H1 (cell line): ENCODE results near the gene ASB11. TPM values are rescaled to one million over a fixed set of nuclear protein-coding genes. Genes with fewer than 3 reads are reported as not detected.

Experiments
- CTCF ChIA-PET: fragments of 300-600 bp; sonication (Branson Sonifier 250); formaldehyde crosslinking; loops from one replicate; lab custom pipeline; 2021; ENCODE audit not compliant: partially characterized antibody; lab: Charles Lee
- POLR2A ChIA-PET: fragments of 300-600 bp; sonication (Branson Sonifier 250); formaldehyde crosslinking; loops from one replicate; lab custom pipeline; 2021; ENCODE audit warnings: inconsistent platforms; ENCODE audit not compliant: partially characterized antibody; lab: Charles Lee
- DNase-seq, 2 experiments: peaks; one replicate each; pipeline versions ENCODE4 v3.0.0 to v3.0.0-alpha.2; 2010 to 2022; ENCODE audit warnings: low spot score in 2 of 2, low read depth in 1 of 2, mixed read lengths in 1 of 2
- FAIRE-seq: peaks from 2 replicates; lab custom pipeline; 2011; peaks lifted over from hg19 to GRCh38; lab: Jason Lieb, UNC
- H2AFZ ChIP-seq: 2 replicates; pipeline ENCODE4 v1.8.1; 2012; ENCODE audit warnings: low read length, inconsistent platforms
- H2AK5ac ChIP-seq: 2 replicates; pipeline ENCODE4 v1.6.1; 2013; ENCODE audit warnings: low read depth, low read length
- H2BK120ac ChIP-seq: replicated peaks from 2 replicates; pipeline ENCODE3; 2013; ENCODE audit warnings: low read depth, low read length, inconsistent platforms
- H2BK12ac ChIP-seq: 2 replicates; pipeline ENCODE4 v1.6.1; 2013; ENCODE audit warnings: low read depth, low read length
- H2BK15ac ChIP-seq: 2 replicates; pipeline ENCODE4 v1.6.1; 2013; ENCODE audit warnings: low read length
- H2BK20ac ChIP-seq: 2 replicates; pipeline ENCODE4 v1.6.1; 2013; ENCODE audit warnings: low read length
- H2BK5ac ChIP-seq: 2 replicates; pipeline ENCODE4 v1.6.1; 2013; ENCODE audit warnings: low read depth, low read length
- H3K14ac ChIP-seq: 2 replicates; pipeline ENCODE4 v1.6.1; 2013; ENCODE audit warnings: inconsistent platforms; ENCODE audit not compliant: insufficient read length
- H3K18ac ChIP-seq: 2 replicates; pipeline ENCODE4 v1.6.1; 2013; ENCODE audit warnings: low read length; ENCODE audit errors: extremely low read depth
- H3K23ac ChIP-seq: 2 replicates; pipeline ENCODE4 v1.6.1; 2013; ENCODE audit warnings: inconsistent platforms; ENCODE audit not compliant: insufficient read length
- H3K23me2 ChIP-seq: 2 replicates; pipeline ENCODE4 v1.6.1; 2013; ENCODE audit warnings: low read depth, low read length
- H3K27ac ChIP-seq: 2 replicates; pipeline ENCODE4 v1.6.1; 2011; ENCODE audit warnings: low read depth, low read length, inconsistent platforms
- H3K27me3 ChIP-seq, 4 experiments: replicated peaks in 1 of 4; 1 replicate in 1 of 4; 2 replicates in 3 of 4; pipeline versions ENCODE4 v1.6.1 to v1.8.1; 2011 to 2013; ENCODE audit warnings: low read length in 3 of 4, mild to moderate bottlenecking in 3 of 4, inconsistent platforms in 2 of 4, mixed read lengths in 2 of 4, moderate library complexity in 1 of 4; ENCODE audit not compliant: control insufficient read depth in 3 of 4, insufficient read depth in 3 of 4; ENCODE audit errors: extremely low read depth in 1 of 4
- H3K36me3 ChIP-seq, 4 experiments: 2 replicates each; pipeline versions ENCODE4 v1.6.1 to v1.8.1; 2011 to 2013; ENCODE audit warnings: mild to moderate bottlenecking in 4 of 4, low read length in 3 of 4, moderate library complexity in 2 of 4, control low read depth in 1 of 4, inconsistent platforms in 1 of 4; ENCODE audit not compliant: insufficient read depth in 4 of 4, control insufficient read depth in 2 of 4
- H3K4ac ChIP-seq: replicated peaks from 2 replicates; pipeline ENCODE3; 2013; ENCODE audit warnings: low read length, low read depth, mixed read lengths, inconsistent platforms; ENCODE audit not compliant: insufficient read length
- H3K4me1 ChIP-seq, 4 experiments: replicated peaks in 1 of 4; 1 replicate in 1 of 4; 2 replicates in 3 of 4; pipeline versions ENCODE4 v1.6.1 to v1.8.1; 2011 to 2013; ENCODE audit warnings: low read length in 3 of 4, inconsistent platforms in 2 of 4, mixed read lengths in 1 of 4; ENCODE audit not compliant: insufficient read depth in 4 of 4, control insufficient read depth in 3 of 4
- H3K4me2 ChIP-seq, 2 experiments: 2 replicates each; pipeline versions ENCODE4 v1.6.1 to v1.8.1; 2011 to 2013; ENCODE audit warnings: low read depth in 2 of 2, low read length in 2 of 2, control low read depth in 1 of 2, inconsistent platforms in 1 of 2, mild to moderate bottlenecking in 1 of 2; ENCODE audit not compliant: insufficient read depth in 1 of 2
- H3K4me3 ChIP-seq, 4 experiments: fragments of 200-600, 300-600 bp in 1 of 4; sonication (generic), shearing (Covaris generic), sonication (Bioruptor Twin) in 1 of 4; 2 replicates each; pipeline versions ENCODE4 v1.5.1 to v1.8.1; 2011 to 2016; ENCODE audit warnings: low read length in 4 of 4, low read depth in 3 of 4, control low read depth in 2 of 4, inconsistent platforms in 2 of 4, mild to moderate bottlenecking in 2 of 4, mixed read lengths in 1 of 4, moderate library complexity in 1 of 4; ENCODE audit not compliant: insufficient read depth in 2 of 4; ENCODE audit errors: extremely low read depth in 1 of 4
- H3K56ac ChIP-seq: replicated peaks from 2 replicates; pipeline ENCODE3; 2013; ENCODE audit warnings: low read depth, mild to moderate bottlenecking, mixed read lengths, low read length, inconsistent platforms; ENCODE audit not compliant: insufficient read length
- H3K79me1 ChIP-seq: 2 replicates; pipeline ENCODE4 v1.6.1; 2013; ENCODE audit warnings: low read depth, low read length, control low read depth
- H3K79me2 ChIP-seq, 2 experiments: 2 replicates each; pipeline versions ENCODE4 v1.6.1 to v1.8.1; 2012 to 2013; ENCODE audit warnings: low read length in 2 of 2, mild to moderate bottlenecking in 2 of 2, inconsistent platforms in 1 of 2; ENCODE audit not compliant: insufficient read depth in 2 of 2, control insufficient read depth in 1 of 2
- H3K9ac ChIP-seq, 4 experiments: replicated peaks in 1 of 4; 1 replicate in 1 of 4; 2 replicates in 3 of 4; pipeline versions ENCODE4 v1.6.1 to v1.8.1; 2011 to 2013; ENCODE audit warnings: low read depth in 3 of 4, low read length in 3 of 4, control low read depth in 2 of 4, mild to moderate bottlenecking in 2 of 4, moderate library complexity in 2 of 4, inconsistent platforms in 1 of 4; ENCODE audit errors: extremely low read depth in 1 of 4
- H3K9me3 ChIP-seq, 2 experiments: 2 replicates each; pipeline versions ENCODE4 v1.6.1 to v1.8.1; 2012 to 2013; ENCODE audit warnings: mild to moderate bottlenecking in 2 of 2, moderate library complexity in 2 of 2, control low read depth in 1 of 2, inconsistent platforms in 1 of 2, low read depth in 1 of 2, low read length in 1 of 2, mixed read lengths in 1 of 2; ENCODE audit not compliant: insufficient read depth in 2 of 2
- H4K20me1 ChIP-seq, 2 experiments: replicated peaks in 1 of 2; 2 replicates each; pipeline versions ENCODE3 to v1.8.1; 2011 to 2013; ENCODE audit warnings: inconsistent platforms in 2 of 2, low read length in 2 of 2, mild to moderate bottlenecking in 1 of 2; ENCODE audit not compliant: insufficient read depth in 2 of 2, control insufficient read depth in 1 of 2
- H4K5ac ChIP-seq: 2 replicates; pipeline ENCODE4 v1.6.1; 2013; ENCODE audit warnings: low read length, low read depth, mixed read lengths, inconsistent platforms; ENCODE audit not compliant: insufficient read length
- H4K8ac ChIP-seq: 2 replicates; pipeline ENCODE4 v1.8.0; 2013; ENCODE audit warnings: mild to moderate bottlenecking, moderate library complexity, low read length, inconsistent platforms; ENCODE audit not compliant: insufficient read depth; ENCODE audit errors: extremely low read depth
- H4K91ac ChIP-seq: replicated peaks from 2 replicates; pipeline ENCODE3; 2013; ENCODE audit warnings: low read length, mixed read lengths, inconsistent platforms; ENCODE audit not compliant: insufficient read length
- BACH1 ChIP-seq: IDR thresholded peaks from 2 replicates; pipeline ENCODE4 v1.6.1; 2012; ENCODE audit warnings: low read length, improper control_type of control experiment
- CBX5 ChIP-seq: fragments of 300-800, 300-1000 bp; sonication (generic); IDR thresholded peaks from 2 replicates; pipeline ENCODE4 v1.7.1; 2016; ENCODE audit warnings: antibody characterized with exemption, low read length, low read depth
- CBX8 ChIP-seq: fragments of 300-800, 300-1000 bp; sonication (generic); IDR thresholded peaks from 2 replicates; pipeline ENCODE4 v1.7.1; 2016; ENCODE audit warnings: low read depth, low read length, borderline replicate concordance
- CEBPB ChIP-seq: IDR thresholded peaks from 2 replicates; pipeline ENCODE4 v1.6.1; 2012; ENCODE audit warnings: low read depth, low read length
- CHD1 ChIP-seq: IDR thresholded peaks from 2 replicates; pipeline ENCODE4 v1.6.1; 2012; ENCODE audit warnings: low read depth, low read length, improper control_type of control experiment
- KDM4A ChIP-seq: IDR thresholded peaks from one replicate; pipeline ENCODE4 v1.7.1; 2012; ENCODE audit warnings: low read depth, mild to moderate bottlenecking, moderate library complexity, low read length, inconsistent platforms; ENCODE audit not compliant: severe bottlenecking
- RAD21 ChIP-seq, 2 experiments: IDR thresholded peaks in 1 of 2; conservative IDR thresholded peaks in 1 of 2; 2 replicates each; pipeline ENCODE4 v1.6.1; 2011; ENCODE audit warnings: low read depth in 2 of 2, low read length in 2 of 2, improper control_type of control experiment in 1 of 2, inconsistent platforms in 1 of 2, mild to moderate bottlenecking in 1 of 2, moderate library complexity in 1 of 2
- RFX5 ChIP-seq: IDR thresholded peaks from 2 replicates; pipeline ENCODE4 v1.6.1; 2011; ENCODE audit warnings: low read depth, low read length, improper control_type of control experiment, borderline replicate concordance
- SUZ12 ChIP-seq: fragments of 200-600 bp; sonication (generic); IDR thresholded peaks from 2 replicates; pipeline ENCODE4 v1.6.1; 2012; ENCODE audit warnings: mild to moderate bottlenecking, inconsistent platforms, low read length, moderate library complexity, mixed read lengths
- TAF7 ChIP-seq: optimal IDR thresholded peaks from 2 replicates; pipeline ENCODE3; 2011; ENCODE audit warnings: low read depth, mild to moderate bottlenecking, inconsistent platforms, low read length, moderate library complexity, borderline replicate concordance
- USF2 ChIP-seq: IDR thresholded peaks from 2 replicates; pipeline ENCODE4 v1.6.1; 2011; ENCODE audit warnings: low read length, improper control_type of control experiment
- WGBS, 2 experiments: shearing (Covaris generic) in 1 of 2; methylation state at CpG; one replicate each; pipeline versions ENCODE4 v1.1.6 to v1.1.7; 2013 to 2015; ENCODE audit warnings: low lambda C conversion rate in 2 of 2, mixed read lengths in 2 of 2, inconsistent platforms in 1 of 2, low coverage in 1 of 2, missing lambda C conversion rate in 1 of 2; ENCODE audit not compliant: insufficient replicate concordance in 2 of 2, insufficient coverage in 1 of 2, insufficient read length in 1 of 2; ENCODE audit errors: extremely low coverage in 1 of 2, missing lambda C conversion rate in 1 of 2; 5-methylcytosine and 5-hydroxymethylcytosine counted together
- polyA plus RNA-seq, 7 experiments: library from polyadenylated mRNA; depleted of rRNA in 3 of 7; stranded (reverse) in 5 of 7; unstranded in 2 of 7; fragments of >200 nt in 5 of 7; fragments of 200-250 nt in 2 of 7; gene quantifications; 1 replicate in 5 of 7; 2 replicates in 1 of 7; 4 replicates in 1 of 7; pipeline versions ENCODE4 v1.2.1 to v1.2.3, GENCODE V29; 2011 to 2013; ENCODE audit warnings: missing spikeins in 2 of 7, mixed read lengths in 2 of 7
- total RNA-seq: library from RNA; stranded (reverse); fragmentation: NEBNext Ultra II Directional; extraction: Animal tissue kit (Norgen Biotek cat#: 25700); gene quantifications from 2 replicates; pipeline ENCODE4 v1.2.1, GENCODE V29; 2021

ASB11 gene
- total and polyA plus RNA-seq, 2 of the 8 experiments (the other 6 are each of a cell fraction or from before 2014, with no cell fraction given): not detected

GRCh38 chrX:15345976-15346375, 30.5 kb upstream of the ASB11 start:
- no peaks in the 10 kb centered on the region for H3K79me1 ChIP-seq
- H3K27me3 ChIP-seq: no peaks in the 10 kb centered on the region
- no peak overlapping the region for H3K4ac ChIP-seq
- no peaks in the 10 kb centered on the region for H3K79me2 ChIP-seq
- no peak overlapping the region for H3K4me3 ChIP-seq
- no peak overlapping the region for H2AFZ ChIP-seq
- FAIRE-seq: no peak
- no peak overlapping the region for H3K9ac ChIP-seq
- H3K27ac ChIP-seq: no peak overlapping the region
- H4K5ac ChIP-seq: no peak overlapping the region
- no peak overlapping the region for H4K8ac ChIP-seq
- no peak overlapping the region for H3K56ac ChIP-seq
- POLR2A ChIA-PET: no interaction called here
- no peak overlapping the region for H3K23ac ChIP-seq
- no peaks in the 10 kb centered on the region for H3K4me1 ChIP-seq
- no peaks in the 10 kb centered on the region for H3K36me3 ChIP-seq
- no peak overlapping the region for H2BK15ac ChIP-seq
- no peak for DNase-seq
- no peaks in the 10 kb centered on the region for H3K23me2 ChIP-seq
- H2BK20ac ChIP-seq: no peak overlapping the region
- no peak overlapping the region for H3K14ac ChIP-seq
- 78% methylated on average over 2 of the region's 3 CpGs; no CpG with 5 or more reads in 1 of the 2 experiments for WGBS, 2 experiments
- no peaks in the 10 kb centered on the region for H3K9me3 ChIP-seq
- no peak overlapping the region for H4K91ac ChIP-seq
- no peak overlapping the region for H2BK5ac ChIP-seq
- no peak overlapping the region for H2BK120ac ChIP-seq
- no peaks in the 10 kb centered on the region for H4K20me1 ChIP-seq
- no peak overlapping the region for H3K18ac ChIP-seq
- CTCF ChIA-PET: interaction anchor here (1.0 to 6.7 kb wide), 3 partner anchors 14 to 151 kb away, joined by 3 to 106 read pairs (median 4); no protein-coding TSS in a partner anchor
- H3K4me2 ChIP-seq: no peak overlapping the region
- no peak overlapping the region for H2BK12ac ChIP-seq
- H2AK5ac ChIP-seq: no peak overlapping the region
- no peak for TF ChIP-seq CBX8
- TF ChIP-seq TAF7: no peak
- TF ChIP-seq BACH1: no peak
- TF ChIP-seq USF2: no peak
- no peak for TF ChIP-seq RFX5
- no peak for TF ChIP-seq CEBPB
- TF ChIP-seq RAD21 (IDR thresholded peaks at IDR 0.05 in 1 of 2, conservative IDR thresholded peaks at IDR 0.05 in 1 of 2; ENCODE audit: low read depth in 2 of 2, low read length in 2 of 2): no peak
- TF ChIP-seq CBX5: no peak
- no peak for TF ChIP-seq KDM4A
- TF ChIP-seq SUZ12: no peak
- TF ChIP-seq CHD1: no peak
